GM13977 (cell line): ENCODE measurements around the gene PRKCE.

Source experiments
- DNase-seq: peaks from one replicate; pipeline ENCODE4 v3.0.0; 2012; ENCODE audit warnings: low spot score
- CTCF ChIP-seq: IDR thresholded peaks from 2 replicates; pipeline ENCODE4 v1.5.1; 2012; ENCODE audit warnings: mild to moderate bottlenecking, control low read depth; ENCODE audit not compliant: insufficient read depth; ENCODE audit errors: extremely low read depth, missing control alignments
- in situ Hi-C: fragments of 300-500 bp; cut with MboI; formaldehyde crosslinking; loops from one replicate; pipeline ENCODE4 v1.12.0; 2022; ENCODE audit warnings: low sequenced_read_pairs, low pct_unique_long_range_greater_than_20kb, mixed read lengths, inconsistent platforms; ENCODE audit not compliant: unreplicated experiment

PRKCE gene

GRCh38 chr2:45683292-45683691, 31.8 kb downstream of the PRKCE start:
- in situ Hi-C loops = no loop called here
- DNase-seq = no peak
- no peak for TF ChIP-seq CTCF

DNA sequence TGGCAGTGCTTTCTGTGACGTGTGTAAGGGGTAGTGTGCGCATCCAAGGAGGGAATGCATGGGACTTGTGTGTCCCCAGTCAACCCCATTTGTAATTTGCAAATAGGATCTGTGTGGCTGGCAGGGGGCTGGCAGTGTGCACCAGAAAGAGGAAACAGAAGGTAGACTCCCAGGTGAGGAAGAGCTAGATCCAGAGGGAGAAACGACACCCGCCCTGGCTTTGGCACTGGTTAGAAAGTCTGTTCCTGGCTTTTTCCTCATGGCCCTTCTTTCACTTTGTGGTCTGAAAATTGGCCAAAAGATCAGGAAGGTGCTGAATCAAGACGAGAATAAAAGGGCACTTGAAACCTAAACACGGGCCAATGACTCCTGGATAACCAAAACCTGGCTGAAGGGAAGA, 33.3 kb downstream of the PRKCE start:
- in situ Hi-C loops = no loop called here
- DNase-seq = no peak
- no peak for TF ChIP-seq CTCF

- DNase-seq = no peak
- in situ Hi-C loops = no loop called here
- TF ChIP-seq CTCF = no peak
These were observed 33.8 kb downstream of the PRKCE start for GRCh38 chr2:45685260-45685659.

- in situ Hi-C loops = no loop called here
- TF ChIP-seq CTCF = no peak
- DNase-seq = no peak
These were observed 36.5 kb downstream of the PRKCE start for GRCh38 chr2:45687964-45688363.

DNA sequence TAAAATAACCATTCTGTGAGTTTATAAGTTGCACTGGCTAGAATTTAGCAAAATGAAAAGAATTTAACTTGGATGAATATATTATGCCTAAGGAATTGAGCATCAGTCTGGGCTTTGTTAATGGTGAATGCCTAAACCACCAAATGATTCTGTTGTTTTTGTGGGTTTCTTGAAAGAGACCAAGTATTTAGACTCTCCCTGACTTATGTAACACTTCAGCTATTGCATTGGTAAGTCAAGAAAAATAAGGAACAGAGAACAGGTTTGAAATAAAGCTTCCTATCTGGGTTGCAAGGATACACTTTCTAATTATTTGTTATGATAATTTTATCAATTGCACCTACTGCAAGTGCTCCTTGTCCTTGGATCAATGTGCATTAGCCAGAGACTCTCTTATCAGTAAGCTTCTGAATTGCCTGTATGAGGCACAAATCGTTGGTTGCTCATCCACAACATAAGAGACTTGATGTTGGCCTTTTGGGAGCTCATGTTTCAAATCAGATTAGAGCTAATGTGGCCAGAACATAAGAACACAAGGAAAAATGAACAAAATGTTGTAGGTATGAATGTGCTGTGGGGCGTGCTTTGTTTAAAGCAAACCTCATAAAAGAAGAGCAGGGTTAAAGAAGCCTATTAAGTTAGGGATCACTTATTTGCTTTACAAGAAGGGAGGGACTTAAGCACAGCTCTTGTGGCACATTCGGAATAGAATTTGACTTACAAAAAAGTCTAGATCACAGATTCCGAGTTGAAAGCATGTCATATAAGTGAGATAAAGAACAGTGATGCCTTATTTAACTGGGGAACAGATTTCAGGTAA, 37.2 kb downstream of the PRKCE start:
- in situ Hi-C loops = no loop called here
- DNase-seq = no peak
- TF ChIP-seq CTCF = no peak

GRCh38 chr2:45690231-45690630, 38.8 kb downstream of the PRKCE start:
- no peak for TF ChIP-seq CTCF
- DNase-seq = no peak
- in situ Hi-C loops = no loop called here
